Stimulated activated CD4-positive, alpha-beta T cell treated with anti-CD3 and anti-CD28 coated beads, TNF-alpha, amount 100 ng/mL, for 4 hours (primary cell): Measurements from ENCODE around the gene SH3GL3.

ENCODE experiments used
- DNase-seq, 3 experiments: peaks; one replicate each; pipeline ENCODE4 v3.0.0-alpha.2; 2020; ENCODE audit warnings: low read depth in 3 of 3

SH3GL3 gene

GRCh38 chr15:83462953-83463433, 15.9 kb downstream of the SH3GL3 start:
- DNase-seq, result no peak

DNA sequence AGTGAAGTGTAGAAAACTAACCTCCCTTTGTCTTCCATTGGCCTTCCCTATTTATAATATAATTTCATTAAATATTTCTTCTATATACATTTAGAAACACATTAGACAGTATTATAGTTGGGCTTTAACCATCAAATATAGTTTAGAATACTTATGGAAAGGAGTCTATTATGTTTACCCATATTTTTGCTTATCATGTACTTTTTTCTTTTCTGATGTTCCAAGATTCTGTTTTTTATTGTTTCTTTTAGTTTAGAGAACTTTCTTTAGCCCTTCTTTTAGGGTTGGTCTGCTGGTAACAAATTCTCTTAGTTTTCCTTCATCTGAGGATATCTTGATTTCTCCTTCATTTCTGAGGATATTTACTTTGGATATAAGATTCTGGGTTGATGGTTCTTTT, 23.7 kb downstream of the SH3GL3 start:
- no peak for DNase-seq

DNA sequence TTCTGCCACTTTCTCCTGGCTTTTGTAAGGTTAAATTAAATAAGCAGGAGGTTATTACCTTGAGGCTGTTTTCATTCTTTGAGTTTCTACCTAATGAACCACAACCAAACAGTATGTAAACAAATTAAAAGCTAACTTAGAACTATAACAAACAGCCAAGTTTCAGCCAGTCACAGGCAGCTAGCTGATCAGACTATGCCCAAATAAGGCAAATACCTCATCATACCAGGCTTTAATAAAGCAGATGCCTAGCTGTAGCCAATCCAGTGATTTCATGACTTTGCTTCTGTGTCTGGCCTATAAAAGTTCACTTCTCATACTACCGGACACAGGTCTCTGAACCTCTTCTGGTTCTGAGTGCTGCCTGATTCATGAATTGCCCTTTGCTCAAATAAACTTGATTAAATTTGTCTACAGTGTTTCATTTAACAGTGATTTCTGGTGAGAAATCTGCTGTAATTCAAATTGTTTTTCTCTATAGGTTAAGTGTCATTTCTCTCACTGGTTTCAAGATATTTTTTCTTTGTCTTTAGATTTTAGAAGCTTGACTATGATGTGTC, 24.2 kb downstream of the SH3GL3 start:
- no peak for DNase-seq

- DNase-seq, result no peak
Measured at GRCh38 chr15:83472151-83472550, 25.0 kb downstream of the SH3GL3 start.

DNA sequence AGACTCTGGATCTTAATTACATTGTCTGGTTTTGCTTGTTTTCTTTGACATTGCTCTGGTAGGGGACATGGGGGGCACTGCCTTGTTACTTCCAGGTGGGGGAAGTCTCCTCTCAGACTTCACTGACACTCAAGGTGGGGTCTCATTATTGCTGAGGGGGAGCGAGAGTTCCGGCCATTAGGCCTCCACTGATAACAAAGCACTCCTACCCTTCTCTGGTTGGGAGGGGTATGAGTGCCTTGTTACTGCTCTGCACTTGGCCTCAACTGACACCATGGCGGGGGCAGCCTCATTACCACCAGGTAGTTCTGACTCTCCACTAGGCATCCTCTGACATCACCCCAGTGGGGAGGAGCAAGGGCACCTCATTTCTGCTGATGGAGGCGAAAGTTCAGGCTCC, 25.7 kb downstream of the SH3GL3 start:
- DNase-seq, result no peak

DNA sequence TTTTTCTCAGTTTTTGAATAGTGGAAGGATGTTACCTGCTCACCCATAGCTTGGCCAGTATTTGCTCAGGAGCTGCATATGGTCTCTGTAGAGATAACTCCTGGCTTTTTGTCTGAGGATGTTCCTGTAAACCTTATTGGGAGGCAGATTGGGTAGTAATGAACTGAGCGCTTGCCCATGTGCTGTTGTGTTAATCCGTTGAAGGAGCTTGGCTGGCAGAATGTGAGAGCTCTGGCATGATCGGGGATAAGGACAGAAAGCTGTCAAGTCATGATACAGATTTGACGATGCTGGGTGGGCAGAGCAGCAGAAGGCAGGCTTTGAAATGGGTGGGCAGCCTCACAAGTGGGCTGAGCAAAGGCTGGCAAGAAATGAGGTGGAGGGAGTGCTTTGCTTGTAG, 27.4 kb downstream of the SH3GL3 start:
- no peak for DNase-seq

- no peak for DNase-seq
Measured at GRCh38 chr15:83475551-83475950, 28.4 kb downstream of the SH3GL3 start.

- DNase-seq, result no peak
Measured at GRCh38 chr15:83476066-83476465, 28.9 kb downstream of the SH3GL3 start.

DNA sequence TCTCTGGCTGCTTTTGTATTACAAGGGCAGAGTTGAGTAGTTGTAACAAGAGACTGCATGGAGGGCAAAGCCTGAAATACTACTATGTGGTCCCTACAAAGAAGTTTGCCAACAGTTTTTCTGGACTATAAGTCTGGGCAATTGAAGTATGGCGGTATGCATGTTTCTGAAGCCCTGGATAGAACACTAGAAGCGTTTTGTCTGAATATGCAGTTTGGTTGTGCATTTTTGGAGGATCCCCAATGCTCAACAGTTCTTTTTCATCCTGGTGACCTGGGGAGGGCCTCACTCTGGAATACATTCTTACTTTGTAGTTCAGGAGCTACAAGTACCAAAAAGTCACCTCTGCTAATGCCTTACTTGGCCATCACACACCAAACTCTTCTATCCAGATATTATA, 29.6 kb downstream of the SH3GL3 start:
- no peak for DNase-seq

GRCh38 chr15:83477172-83477807, 30.1 kb downstream of the SH3GL3 start:
- no peak for DNase-seq

- DNase-seq, result no peak
Measured at GRCh38 chr15:83477808-83478537, 30.8 kb downstream of the SH3GL3 start.

DNA sequence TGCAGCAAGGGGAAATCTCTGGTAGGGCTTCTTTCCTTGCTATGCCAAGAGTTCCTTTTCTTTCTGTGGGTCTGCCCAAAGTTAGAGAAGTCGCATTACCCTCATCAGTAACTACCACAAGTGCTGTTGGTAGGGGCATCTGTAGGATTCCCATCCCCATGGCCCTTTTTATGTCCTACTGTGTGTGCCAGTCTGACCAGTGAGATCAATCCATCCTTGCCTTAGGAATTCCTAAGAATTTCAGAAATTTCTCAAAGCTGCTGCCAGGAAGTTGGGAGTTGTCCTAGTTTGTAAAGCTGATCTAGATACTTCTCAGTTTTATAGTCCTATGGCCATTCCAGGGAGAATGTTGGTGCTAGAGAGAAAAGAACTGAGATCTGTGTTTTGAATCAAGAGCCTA, 36.5 kb downstream of the SH3GL3 start:
- DNase-seq, result no peak

DNA sequence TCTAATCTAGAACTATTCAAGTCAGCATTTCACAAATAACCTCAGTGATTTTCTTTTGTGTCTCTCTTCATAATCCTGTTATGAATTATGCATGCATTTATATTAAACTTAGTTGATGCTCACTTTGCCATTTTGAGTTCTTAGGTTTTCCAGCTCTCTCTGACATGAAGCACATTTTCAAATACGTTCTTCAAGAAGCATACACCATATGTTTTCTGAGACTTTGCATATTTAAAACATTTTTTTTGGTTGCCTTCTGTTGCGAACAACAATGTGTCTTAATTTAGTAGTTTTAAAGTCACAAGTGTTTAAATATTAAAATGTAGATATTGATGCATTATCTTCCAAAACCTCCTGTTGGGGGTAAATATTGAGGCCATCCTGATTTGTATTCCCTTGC, 37.5 kb downstream of the SH3GL3 start:
- no peak for DNase-seq

DNA sequence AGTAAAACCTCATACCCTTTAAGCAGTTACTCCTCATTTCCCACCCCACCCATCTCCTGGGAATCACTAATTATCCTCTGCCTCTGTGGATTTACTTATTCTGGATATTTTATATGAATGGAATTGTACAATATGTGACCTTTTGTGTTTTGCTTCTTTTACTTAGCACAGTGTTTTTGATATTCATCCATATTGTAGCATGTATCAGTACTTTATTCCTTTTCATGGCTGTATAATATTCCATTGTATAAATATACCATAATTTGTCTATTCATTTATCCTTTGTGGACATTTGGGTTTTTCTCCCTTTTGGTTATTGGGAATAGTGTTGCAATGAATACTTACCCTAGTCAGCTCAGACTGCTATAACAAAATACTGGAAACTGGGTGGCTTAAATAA, 39.2 kb downstream of the SH3GL3 start:
- DNase-seq, result no peak

DNA sequence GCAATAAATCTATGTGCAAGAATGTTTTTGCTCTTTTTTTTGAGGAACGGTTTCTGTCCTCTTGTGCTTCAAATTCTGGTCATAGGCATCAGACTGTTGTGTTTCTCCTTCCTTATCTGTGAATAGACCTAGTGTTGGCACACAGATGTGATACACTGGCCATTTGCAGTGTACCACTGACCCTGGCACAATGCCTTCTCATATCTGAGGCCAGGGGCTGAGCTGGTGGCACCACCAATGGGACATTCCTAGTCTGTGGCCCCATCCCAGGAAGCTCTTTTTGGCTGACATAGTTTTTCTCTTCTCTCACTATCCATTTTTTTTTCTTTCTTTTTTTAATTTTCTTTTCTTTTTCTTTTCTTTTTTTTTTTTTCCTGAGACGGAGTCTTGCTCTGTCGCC, 40.4 kb downstream of the SH3GL3 start:
- no peak for DNase-seq

- no peak for DNase-seq
Measured at GRCh38 chr15:83489690-83490089, 42.5 kb downstream of the SH3GL3 start.

- no peak for DNase-seq
Measured at GRCh38 chr15:83491486-83491885, 44.3 kb downstream of the SH3GL3 start.

- DNase-seq, result no peak
Measured at GRCh38 chr15:83496766-83497165, 49.6 kb downstream of the SH3GL3 start.

DNA sequence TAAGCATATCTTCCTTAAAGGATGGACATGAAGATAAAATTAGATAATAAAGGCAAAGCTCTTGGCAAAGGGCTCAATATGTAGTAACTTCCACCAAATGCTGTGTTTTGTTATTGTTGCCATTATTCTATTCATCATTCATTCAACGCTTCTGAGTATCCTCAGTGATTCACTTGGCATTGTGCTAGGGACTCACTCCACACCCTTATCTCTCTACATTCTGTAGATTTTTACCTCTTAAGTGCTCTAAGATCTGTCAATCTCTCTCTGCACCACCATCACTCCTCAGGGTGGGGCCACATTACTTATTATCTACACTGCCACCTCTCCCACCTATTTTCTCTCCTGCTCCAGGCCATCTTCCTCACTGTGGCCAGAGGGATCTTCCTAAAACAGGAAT, 51.2 kb downstream of the SH3GL3 start:
- no peak for DNase-seq

- DNase-seq, result no peak
Measured at GRCh38 chr15:83498801-83499200, 51.7 kb downstream of the SH3GL3 start.

DNA sequence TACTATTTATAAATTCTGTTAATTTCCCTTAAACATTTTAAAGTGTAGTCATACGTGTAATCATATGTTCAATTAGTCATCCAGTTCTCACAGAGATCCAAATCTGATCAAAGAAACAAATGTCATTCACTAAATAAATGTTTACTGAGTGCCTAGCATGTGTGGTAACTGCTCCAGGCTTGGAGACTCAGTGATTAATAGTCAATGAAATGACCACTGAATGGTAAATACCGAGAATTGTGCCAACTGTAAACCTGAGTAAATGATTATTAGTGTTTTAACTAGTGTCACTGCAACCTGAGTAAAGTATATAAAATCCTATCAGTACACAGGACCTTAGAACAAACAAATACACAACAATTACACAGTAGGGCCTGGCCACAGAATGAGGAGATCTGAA, 52.3 kb downstream of the SH3GL3 start:
- DNase-seq, result no peak

DNA sequence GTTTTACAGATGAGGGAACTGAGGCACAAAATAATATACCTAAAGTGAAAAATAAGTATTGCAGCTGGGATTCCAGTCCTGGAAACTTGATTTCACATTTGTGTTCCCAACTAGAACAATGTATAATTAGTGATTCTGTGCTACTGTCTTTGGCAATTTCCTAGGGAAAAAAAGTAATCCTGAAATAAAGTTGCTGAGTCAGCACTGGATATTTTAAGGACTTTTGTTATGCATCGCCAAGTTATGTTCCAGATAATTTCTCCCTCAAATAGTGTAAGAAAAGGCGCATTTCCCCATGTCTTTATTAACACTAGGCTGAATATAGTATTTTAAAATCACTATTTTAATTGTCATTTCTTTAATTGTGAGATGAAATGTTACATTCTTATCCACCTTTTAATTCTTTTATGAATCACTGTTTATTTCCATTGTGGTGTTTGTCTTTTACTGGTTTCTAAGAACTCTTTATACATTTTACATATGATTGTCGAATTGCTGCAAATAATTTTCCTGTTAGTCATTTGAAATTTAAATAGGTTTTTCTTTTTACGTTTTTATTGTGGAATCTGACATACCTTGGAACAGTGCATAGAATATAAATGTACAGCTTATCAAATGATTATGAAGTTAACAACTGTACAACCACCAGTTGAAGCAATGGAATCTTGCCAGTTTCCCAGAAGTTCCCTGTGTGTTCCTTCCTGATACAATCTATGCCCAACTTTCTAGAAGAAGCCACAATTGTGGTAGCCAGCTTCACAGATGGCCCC, 56.6 kb downstream of the SH3GL3 start:
- DNase-seq, result no peak

GRCh38 chr15:83504365-83504764, 57.2 kb downstream of the SH3GL3 start:
- no peak for DNase-seq
